HG03280 (cell line): ENCODE results near the gene S1PR4.
"Not testable (repeated sequence)": the region's sequence is repeated elsewhere in the genome, so short reads cannot be mapped to it uniquely, and the experiment has no call there.

ENCODE experiments used
- ATAC-seq: cut with Tn5 transposase; IDR thresholded peaks from one replicate; pipeline ENCODE4 v1.9.1; 2021; ENCODE audit warnings: mild to moderate bottlenecking, moderate library complexity; ENCODE audit not compliant: unreplicated experiment

Gene S1PR4

GRCh38 chr19:3176715-3177501 lies 1.7 kb upstream of the S1PR4 start:
- ATAC-seq, result no peak

DNA sequence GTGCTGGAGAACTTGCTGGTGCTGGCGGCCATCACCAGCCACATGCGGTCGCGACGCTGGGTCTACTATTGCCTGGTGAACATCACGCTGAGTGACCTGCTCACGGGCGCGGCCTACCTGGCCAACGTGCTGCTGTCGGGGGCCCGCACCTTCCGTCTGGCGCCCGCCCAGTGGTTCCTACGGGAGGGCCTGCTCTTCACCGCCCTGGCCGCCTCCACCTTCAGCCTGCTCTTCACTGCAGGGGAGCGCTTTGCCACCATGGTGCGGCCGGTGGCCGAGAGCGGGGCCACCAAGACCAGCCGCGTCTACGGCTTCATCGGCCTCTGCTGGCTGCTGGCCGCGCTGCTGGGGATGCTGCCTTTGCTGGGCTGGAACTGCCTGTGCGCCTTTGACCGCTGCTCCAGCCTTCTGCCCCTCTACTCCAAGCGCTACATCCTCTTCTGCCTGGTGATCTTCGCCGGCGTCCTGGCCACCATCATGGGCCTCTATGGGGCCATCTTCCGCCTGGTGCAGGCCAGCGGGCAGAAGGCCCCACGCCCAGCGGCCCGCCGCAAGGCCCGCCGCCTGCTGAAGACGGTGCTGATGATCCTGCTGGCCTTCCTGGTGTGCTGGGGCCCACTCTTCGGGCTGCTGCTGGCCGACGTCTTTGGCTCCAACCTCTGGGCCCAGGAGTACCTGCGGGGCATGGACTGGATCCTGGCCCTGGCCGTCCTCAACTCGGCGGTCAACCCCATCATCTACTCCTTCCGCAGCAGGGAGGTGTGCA lies 587 bp downstream of the S1PR4 start:
- peak; percentile 28 for ATAC-seq

DNA sequence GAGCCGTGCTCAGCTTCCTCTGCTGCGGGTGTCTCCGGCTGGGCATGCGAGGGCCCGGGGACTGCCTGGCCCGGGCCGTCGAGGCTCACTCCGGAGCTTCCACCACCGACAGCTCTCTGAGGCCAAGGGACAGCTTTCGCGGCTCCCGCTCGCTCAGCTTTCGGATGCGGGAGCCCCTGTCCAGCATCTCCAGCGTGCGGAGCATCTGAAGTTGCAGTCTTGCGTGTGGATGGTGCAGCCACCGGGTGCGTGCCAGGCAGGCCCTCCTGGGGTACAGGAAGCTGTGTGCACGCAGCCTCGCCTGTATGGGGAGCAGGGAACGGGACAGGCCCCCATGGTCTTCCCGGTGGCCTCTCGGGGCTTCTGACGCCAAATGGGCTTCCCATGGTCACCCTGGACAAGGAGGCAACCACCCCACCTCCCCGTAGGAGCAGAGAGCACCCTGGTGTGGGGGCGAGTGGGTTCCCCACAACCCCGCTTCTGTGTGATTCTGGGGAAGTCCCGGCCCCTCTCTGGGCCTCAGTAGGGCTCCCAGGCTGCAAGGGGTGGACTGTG lies 1.2 kb downstream of the S1PR4 start:
- no peak for ATAC-seq

DNA sequence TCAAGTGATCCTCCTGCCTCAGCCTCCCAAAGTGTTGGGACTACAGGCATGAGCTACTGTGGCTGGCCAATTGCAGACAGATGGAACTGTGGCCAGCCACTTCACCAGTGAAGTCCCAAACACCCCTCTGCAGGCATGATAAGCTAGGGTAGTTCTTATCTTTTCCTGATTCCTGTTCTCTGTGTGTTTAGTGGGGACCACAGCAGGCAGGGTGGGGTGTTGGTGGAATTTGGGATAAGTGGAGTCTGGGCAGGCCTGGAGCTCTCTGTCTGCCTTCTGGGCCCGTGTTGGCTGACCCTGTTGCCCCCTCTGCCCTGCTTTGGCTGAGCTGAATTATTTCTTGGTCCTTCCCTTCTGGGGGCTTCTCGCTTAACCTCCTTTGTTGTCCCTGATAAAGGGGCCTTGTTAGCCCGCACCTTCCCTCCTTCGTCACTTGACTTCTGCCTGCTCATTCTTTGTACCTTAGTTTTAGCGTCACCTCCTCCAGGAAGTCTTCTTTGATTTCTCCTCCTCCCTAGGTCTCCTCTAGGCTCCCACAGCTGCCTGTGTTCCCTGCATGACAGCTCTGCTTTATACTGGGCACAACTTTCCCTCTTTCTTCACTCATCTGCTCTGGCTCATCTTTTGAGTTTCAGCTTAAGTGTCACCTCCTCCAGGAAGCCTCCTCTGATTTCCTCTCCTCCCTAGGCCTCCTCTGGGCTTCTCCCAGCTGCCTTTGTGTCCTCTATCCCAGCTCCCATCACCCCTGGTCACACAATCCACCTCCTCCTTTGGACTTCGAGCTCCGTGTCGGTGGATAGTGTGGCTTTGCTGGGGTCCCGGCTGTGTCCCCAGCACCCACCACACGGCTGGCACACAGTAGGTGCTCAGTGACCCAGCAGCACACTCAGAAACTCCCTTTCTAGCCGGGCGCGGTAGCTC lies 5.4 kb downstream of the S1PR4 start:
- ATAC-seq, result no peak

DNA sequence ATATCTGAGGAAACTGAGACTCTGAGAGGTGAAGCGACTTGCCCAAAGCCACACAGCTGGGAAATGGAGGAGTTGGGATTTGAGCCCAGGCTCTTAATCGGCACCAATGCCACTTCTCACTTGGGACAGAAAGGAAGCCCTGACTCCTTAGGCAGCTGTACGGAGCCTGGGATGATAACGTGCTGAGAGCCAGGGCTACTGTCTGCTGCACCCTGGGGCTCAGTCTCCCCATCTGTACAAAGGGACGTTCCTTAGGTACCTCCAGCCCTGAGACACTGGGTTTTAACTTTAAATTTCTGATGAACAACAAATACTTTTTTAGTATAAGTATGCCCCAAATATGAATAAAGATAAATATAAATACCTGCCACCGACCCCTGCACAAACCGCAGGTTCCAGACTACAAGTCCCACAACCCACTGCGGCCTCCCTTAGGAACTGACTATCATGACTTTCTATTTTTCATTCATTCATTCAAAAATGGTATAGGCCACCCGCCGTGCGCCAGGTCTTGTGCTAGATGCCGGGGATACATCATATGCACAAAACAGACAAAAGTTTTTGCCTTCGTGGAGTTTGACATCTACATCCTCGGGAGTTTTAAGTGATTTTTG lies 6.4 kb downstream of the S1PR4 start:
- peak; percentile 25 for ATAC-seq

DNA sequence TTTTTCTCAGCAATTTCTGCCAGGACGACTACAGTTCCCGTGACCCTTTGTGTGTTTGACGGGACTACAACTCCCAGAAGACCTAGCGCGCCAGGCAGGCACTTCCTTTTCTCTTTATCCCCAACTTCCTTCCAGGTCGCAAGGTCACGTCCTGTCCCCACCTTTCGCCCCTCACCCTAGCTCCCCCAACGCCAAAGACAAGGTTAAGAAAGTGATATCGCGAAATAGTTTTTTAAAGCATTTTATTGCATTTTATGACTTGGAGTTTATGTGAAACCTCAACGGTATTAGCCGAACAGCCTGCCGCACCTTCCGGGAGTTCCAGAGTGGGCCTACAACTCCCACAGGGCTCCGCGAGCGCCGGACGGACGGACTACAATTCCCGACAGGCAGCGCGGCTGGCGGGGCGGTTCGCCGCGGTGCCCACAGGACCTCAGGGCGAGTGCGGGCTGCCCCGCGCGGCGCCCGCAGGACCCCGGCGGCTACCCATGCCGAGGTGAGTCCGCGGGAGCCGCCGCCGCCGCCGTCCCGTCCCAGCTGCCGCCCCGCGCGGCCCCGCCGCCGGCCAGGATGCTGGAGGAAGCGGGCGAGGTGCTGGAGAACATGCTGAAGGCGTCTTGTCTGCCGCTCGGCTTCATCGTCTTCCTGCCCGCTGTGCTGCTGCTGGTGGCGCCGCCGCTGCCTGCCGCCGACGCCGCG lies 7.0 kb downstream of the S1PR4 start, which contains the start of gene NCLN:
NCLN (plus strand) TSS at position 470 of the 699 bp plus-strand sequence; CDS start at position 571, 101 bp downstream.
- peak; percentile 78 for ATAC-seq

DNA sequence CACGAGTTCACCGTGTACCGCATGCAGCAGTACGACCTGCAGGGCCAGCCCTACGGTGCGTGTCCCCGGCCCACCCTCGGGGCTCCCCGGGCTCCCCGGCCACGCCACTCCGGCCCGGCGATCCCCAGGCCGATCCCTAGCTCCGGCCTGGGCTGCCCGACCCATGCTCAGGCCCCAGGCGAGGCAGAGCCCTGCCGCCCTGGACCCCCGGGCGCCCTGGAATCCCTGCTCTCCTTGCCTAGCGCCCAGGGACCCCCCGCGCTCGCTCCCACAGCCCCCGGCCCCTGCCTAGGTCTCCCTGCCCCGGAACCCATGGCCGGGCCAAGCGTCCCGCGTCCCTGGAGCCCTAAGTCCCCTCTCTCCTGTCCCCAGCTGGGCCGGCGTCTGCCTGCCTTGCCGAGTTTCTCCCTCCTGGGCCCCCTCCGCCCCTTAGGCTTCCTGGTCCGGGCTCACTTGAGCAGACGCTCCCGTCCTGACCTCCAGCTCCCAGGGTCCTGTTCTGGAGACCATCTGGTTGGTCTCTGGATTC lies 7.7 kb downstream of the S1PR4 start:
- ATAC-seq, result peak; percentile 1

DNA sequence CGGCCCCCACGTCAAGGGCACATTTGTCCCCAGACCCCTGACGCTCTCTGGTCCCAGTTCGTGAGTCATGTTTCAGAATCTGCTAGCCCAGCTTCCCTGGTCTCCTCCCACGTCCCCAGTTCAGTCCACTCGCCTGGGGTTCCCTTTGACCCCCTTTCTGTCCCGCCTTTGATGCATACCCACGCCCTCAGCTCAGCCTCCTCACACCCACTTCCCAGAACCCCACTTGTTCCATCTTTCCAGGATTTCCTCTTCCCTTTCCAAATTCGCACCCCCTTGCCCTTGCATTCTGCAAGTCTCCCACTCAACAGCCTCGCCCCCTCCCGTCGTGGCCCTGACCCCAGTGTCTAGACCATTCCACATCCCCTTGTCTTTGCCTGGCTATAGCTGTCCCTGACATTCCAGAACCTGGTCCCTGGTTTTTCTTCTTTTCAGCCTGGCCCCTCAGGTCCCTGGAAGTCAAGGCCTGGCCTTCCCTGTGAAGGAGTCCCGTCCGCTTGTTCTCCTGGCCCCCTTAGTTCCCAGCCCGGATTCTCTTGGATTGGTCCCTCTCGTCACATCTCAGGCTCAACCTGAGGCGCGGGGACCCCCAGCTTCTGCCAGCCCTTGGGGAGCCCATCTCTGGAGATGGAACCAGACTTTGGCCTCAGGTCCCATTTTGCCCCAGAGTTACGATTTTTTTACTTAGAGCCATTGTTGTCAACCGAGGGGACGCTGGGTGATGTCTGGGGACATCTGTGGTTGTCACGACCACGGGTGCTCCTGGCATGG lies 8.5 kb downstream of the S1PR4 start:
- ATAC-seq, result no peak

DNA sequence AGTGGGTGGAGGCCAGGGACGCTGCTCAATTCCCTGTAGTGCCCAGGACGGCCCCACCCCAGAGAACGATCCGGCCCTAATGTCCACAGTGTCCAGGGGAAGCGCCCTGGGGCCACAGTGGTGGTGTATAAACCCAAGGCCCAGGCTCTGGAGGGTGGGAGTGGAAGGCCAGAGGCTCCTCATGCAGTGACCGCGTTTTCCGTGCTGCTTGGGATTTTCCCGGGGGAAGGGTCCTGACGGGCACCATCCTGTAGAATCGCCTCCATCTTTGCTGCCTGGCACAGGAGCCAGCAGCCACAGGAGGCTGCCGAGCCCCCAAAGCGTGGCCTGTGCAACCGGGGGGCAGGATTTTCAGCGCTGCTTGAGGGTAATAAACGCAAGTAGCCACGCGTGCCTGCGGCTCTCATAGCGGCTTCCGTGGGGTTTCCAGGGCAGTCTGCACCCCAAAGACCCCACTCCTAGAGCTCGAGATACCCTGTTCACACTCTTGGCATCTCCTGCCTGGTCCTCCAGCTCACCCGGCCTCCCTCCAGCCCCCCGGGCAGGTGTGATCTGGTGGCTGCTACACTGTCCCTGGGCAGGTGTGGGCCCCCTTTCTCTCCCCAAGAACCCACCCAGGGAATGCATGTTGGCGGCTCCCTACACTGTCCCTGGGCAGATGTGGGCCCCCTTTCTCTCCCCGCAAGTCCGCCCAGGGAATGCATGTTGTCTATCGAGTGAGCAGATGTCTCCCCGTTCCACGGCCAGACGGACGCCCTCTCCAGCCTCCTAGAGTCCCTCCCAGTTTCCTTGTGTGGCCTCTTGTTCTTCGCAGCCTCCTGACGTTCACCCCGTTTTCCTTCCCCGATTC lies 9.3 kb downstream of the S1PR4 start:
- ATAC-seq, result no peak

GRCh38 chr19:3188627-3189596 lies 10.3 kb downstream of the S1PR4 start:
- no peak for ATAC-seq

DNA sequence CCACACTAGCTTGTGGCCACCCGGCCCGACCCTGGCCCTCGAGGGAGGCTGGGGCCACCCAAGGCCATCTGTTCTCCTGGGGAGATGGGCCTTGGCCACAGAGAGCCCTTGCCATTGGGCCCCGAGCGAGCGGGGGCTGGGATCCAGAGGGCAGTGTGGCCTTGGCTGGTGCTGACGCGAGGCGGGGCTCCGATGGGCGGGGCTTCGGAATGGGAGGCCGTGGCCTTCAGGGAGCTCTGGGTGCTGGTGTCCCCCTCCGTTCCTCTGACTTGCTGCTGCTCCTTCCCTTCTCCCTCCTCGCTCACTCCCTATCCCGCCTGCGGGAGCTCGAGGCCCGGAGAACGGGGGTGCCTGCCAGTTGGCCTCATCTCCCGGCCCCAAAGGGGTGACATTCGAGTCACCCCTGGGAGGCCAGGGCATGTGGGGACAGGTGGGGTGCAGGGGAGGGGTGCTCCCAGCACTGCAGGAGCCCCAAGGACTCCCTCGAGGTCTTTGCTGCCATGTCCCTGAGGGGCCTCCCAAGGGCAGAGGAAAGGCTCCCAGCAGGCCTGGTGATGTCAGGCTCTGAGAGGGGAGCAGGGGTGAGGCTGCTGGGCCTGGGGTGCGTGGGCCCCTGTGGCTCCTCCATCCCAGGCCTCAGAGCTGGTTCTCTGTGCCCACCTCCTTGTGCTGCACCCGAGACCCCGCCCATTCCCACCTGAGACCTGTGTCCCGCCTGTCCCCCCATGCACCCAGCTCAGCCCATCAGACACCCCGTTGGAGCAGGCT lies 11.3 kb downstream of the S1PR4 start:
- ATAC-seq, result no peak

DNA sequence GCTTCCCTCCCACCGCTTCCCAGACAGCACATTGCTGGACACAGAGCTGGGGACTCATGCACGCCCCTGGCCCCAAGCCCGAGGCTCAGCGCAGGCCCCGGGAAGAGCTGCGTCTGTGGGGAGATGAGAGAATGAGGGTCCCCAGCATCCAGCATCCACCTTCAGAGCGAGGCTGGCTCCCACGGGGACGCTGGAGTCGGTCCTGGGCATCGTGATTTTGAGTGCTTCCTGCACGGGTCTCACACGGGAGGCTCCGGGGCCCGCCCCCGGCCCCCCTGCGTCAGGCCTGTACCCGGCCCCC lies 11.9 kb downstream of the S1PR4 start:
- no peak for ATAC-seq

- no peak for ATAC-seq
Measured at GRCh38 chr19:3190921-3191805, 12.6 kb downstream of the S1PR4 start.

- ATAC-seq, result not testable (repeated sequence)
Measured at GRCh38 chr19:3191806-3192104, 13.2 kb downstream of the S1PR4 start.

DNA sequence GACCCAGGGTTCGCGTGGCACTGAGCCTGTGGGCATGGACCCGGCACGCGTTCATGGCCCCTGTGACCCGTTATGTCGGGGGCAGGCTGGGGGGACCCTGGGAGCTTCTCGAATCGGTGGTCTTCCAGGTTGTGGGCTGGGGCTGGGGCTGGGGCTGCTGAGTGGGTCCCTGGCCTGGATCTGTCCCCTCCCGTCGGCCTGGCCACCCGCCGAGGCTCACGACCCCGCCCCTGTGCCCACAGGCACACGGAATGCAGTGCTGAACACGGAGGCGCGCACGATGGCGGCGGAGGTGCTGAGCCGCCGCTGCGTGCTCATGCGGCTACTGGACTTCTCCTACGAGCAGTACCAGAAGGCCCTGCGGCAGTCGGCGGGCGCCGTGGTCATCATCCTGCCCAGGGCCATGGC lies 13.7 kb downstream of the S1PR4 start:
- no peak for ATAC-seq
